ENCODE data around the gene ARHGAP5.

- TF ChIP-seq POLR2A (IDR thresholded peaks at IDR 0.05) = no peak
- TF ChIP-seq, protein P1, sequence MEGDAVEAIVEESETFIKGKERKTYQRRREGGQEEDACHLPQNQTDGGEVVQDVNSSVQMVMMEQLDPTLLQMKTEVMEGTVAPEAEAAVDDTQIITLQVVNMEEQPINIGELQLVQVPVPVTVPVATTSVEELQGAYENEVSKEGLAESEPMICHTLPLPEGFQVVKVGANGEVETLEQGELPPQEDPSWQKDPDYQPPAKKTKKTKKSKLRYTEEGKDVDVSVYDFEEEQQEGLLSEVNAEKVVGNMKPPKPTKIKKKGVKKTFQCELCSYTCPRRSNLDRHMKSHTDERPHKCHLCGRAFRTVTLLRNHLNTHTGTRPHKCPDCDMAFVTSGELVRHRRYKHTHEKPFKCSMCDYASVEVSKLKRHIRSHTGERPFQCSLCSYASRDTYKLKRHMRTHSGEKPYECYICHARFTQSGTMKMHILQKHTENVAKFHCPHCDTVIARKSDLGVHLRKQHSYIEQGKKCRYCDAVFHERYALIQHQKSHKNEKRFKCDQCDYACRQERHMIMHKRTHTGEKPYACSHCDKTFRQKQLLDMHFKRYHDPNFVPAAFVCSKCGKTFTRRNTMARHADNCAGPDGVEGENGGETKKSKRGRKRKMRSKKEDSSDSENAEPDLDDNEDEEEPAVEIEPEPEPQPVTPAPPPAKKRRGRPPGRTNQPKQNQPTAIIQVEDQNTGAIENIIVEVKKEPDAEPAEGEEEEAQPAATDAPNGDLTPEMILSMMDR (IDR thresholded peaks at IDR 0.05) = no peak
- TF ChIP-seq POLR2AphosphoS5 (IDR thresholded peaks at IDR 0.05) = no peak
- no peak for TF ChIP-seq EP300 (IDR thresholded peaks at IDR 0.05)
Observed at GRCh38 chr14:32039401-32040030, 37.6 kb upstream of the ARHGAP5 start.
